ENCODE data around the gene CACTIN. TPM values are rescaled to one million over a fixed set of nuclear protein-coding genes. Genes with fewer than 3 reads are reported as not detected.
"Not testable (repeated sequence)": the region's sequence is repeated elsewhere in the genome, so short reads cannot be mapped to it uniquely, and the experiment has no call there.

Gene CACTIN
- total and polyA plus RNA-seq, 4 donors: 11.0 to 32.6 (median 27.9) TPM

DNA sequence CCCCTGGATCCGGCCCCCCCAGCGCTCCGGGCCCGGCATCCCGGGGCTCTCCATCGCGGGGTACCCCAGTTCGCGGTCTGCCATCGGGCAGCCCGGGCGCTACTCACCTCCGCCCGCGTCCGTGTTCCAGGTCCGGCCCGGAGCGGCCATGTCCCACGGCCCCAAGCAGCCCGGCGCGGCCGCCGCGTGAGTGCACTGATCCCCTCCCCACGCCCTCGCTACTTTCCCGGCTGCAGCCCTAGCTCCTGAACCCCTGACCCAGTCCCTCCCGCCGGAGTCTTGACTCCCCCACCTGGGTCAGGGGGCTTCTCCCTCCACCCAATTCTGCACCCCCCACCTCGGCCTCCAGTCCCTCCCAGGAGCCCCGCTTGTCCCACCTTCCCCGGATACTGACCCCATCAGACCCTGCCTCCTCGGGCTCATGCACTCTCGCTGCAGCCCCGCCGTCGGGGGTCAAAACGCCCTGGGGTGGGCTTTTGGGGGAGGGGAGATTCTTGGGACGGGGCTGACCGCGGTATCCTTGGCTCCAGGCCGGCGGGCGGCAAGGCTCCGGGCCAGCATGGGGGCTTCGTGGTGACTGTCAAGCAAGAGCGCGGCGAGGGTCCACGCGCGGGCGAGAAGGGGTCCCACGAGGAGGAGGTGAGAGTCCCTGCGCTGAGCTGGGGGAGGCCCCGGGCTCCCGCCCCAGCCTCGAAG, 53.3 kb downstream of the CACTIN start:
- no peak for DNase-seq (ENCODE audit: low read depth in 4 of 6, low spot score in 6 of 6)
- Histone ChIP-seq H3K4me3 (ENCODE audit: low read depth, low read length) (peak overlapping the region; percentile 78), H3K36me3 (ENCODE audit: control insufficient read depth, insufficient read depth, low read length) (peaks cover 29% of the 10 kb centered on the region), H3K4me1 (ENCODE audit: control insufficient read depth, insufficient read depth, low read length) (peaks cover 51% of the 10 kb centered on the region), H3K27ac (ENCODE audit: low read depth, low read length) (peak overlapping the region; percentile 64), H3K9me3 (ENCODE audit: control insufficient read depth, insufficient read depth, low read length) (no peaks in the 10 kb centered on the region), H3K27me3 (ENCODE audit: control insufficient read depth, insufficient read depth, low read length) (no peaks in the 10 kb centered on the region)
- under 1% methylated on average over 57 of the region's 60 CpGs for WGBS (ENCODE audit: insufficient coverage)

- Histone ChIP-seq H3K9me3 (ENCODE audit: control insufficient read depth, insufficient read depth, low read length) (no peaks in the 10 kb centered on the region), H3K4me1 (ENCODE audit: control insufficient read depth, insufficient read depth, low read length) (peaks cover 51% of the 10 kb centered on the region), H3K27ac (ENCODE audit: low read depth, low read length) (peak within 1 kb of the TSS; percentile 77), H3K4me3 (ENCODE audit: low read depth, low read length) (peak within 1 kb of the TSS; percentile 78), H3K27me3 (ENCODE audit: control insufficient read depth, insufficient read depth, low read length) (no peaks in the 10 kb centered on the region), H3K36me3 (ENCODE audit: control insufficient read depth, insufficient read depth, low read length) (peaks cover 24% of the 10 kb centered on the region)
- 0% methylated on average over 18 of the region's 30 CpGs for WGBS (ENCODE audit: insufficient coverage)
- DNase-seq (ENCODE audit: low read depth in 4 of 6, low spot score in 6 of 6): no peak
Measured at GRCh38 chr19:3572855-3573161, 53.8 kb downstream of the CACTIN start, which contains the start of gene HMG20B. Gene HMG20B (plus strand): TSS chr19:3572944. CDS start chr19:3573310, 366 bp downstream.

DNA sequence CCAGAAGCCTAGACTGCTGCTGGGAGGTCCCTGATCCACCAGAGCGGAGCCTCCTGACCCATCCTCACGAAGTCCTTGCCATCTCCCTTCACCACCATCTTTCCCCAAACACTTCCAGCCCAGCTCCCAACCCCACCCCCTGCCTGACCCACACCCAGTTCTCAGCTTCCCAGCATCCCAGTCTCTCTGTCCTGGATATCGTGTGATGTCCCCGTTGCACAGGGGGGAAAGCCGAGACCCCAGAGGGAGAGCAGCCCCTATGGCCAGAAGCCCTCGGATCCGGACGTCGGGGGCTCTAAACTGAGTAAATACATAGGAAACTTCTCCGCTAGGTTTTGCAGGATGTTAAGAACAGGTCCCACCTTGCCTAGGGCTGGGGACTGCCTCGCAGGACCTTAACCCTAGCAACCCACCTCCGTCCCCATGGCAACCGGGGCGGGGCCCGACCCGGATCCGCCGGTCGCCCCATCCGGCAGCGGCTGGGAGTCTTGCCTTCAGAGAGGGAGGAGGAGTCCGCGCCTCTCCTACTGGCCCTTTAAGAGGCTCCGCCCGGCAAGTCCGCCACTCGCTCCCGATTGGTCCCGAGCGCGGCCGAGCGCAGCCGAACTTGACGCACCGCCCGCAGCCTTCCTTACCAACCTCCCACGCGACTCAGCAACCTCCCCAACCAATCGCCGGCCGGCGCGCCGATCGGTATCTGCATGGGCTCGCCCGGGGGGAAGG, 54.3 kb downstream of the CACTIN start:
- peak overlapping the region; percentile 77 for H3K27ac ChIP-seq (ENCODE audit: low read depth, low read length)
- no peaks in the 10 kb centered on the region for H3K9me3 ChIP-seq (ENCODE audit: control insufficient read depth, insufficient read depth, low read length)
- H3K27me3 ChIP-seq (ENCODE audit: control insufficient read depth, insufficient read depth, low read length): no peaks in the 10 kb centered on the region
- H3K4me3 ChIP-seq (ENCODE audit: low read depth, low read length): peak overlapping the region; percentile 78
- peak; percentile 90 to 100 (median 96) for DNase-seq (ENCODE audit: low read depth in 4 of 6, low spot score in 6 of 6)
- peaks cover 51% of the 10 kb centered on the region for H3K4me1 ChIP-seq (ENCODE audit: control insufficient read depth, insufficient read depth, low read length)
- WGBS (ENCODE audit: insufficient coverage): 2% methylated on average over 46 of the region's 48 CpGs
- peaks cover 24% of the 10 kb centered on the region for H3K36me3 ChIP-seq (ENCODE audit: control insufficient read depth, insufficient read depth, low read length)

DNA sequence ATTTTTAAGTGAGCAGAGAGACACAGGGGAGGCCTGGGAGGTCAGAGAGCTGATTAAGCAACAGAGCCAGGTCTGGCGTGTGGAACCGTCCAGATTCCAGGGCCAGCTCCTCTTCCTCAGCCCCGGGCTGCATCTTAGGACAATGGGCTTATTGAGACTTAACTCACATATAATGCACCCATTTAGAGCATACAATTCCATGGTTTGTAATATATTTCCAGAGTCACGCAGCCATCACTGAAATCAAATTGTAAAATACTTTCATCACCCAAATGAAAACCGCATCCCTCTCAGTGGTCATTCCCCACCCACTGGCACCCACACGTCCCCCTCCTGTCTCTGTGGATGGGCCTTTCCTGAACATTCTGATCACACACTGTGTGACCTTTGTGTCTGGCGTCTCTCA, 56.0 kb downstream of the CACTIN start:
- H3K27me3 ChIP-seq (ENCODE audit: control insufficient read depth, insufficient read depth, low read length): no peaks in the 10 kb centered on the region
- WGBS (ENCODE audit: insufficient coverage): 58% methylated on average over 5 of the region's 7 CpGs
- no peak overlapping the region for H3K4me3 ChIP-seq (ENCODE audit: low read depth, low read length)
- DNase-seq (ENCODE audit: low read depth in 4 of 6, low spot score in 6 of 6): peak in 1 of 6 donors; percentile 38
- H3K4me1 ChIP-seq (ENCODE audit: control insufficient read depth, insufficient read depth, low read length): peaks cover 38% of the 10 kb centered on the region
- H3K9me3 ChIP-seq (ENCODE audit: control insufficient read depth, insufficient read depth, low read length): no peaks in the 10 kb centered on the region
- H3K36me3 ChIP-seq (ENCODE audit: control insufficient read depth, insufficient read depth, low read length): peaks cover 14% of the 10 kb centered on the region
- peak overlapping the region; percentile 91 for H3K27ac ChIP-seq (ENCODE audit: low read depth, low read length)

GRCh38 chr19:3570042-3570441, 56.5 kb downstream of the CACTIN start:
- DNase-seq (ENCODE audit: low read depth in 4 of 6, low spot score in 6 of 6): not testable (repeated sequence)
- no CpG with 5 or more reads among the region's 11 CpGs for WGBS (ENCODE audit: insufficient coverage)

GRCh38 chr19:3565139-3565538, 61.5 kb downstream of the CACTIN start:
- no peak overlapping the region for H3K27ac ChIP-seq (ENCODE audit: low read depth, low read length)
- H3K4me1 ChIP-seq (ENCODE audit: control insufficient read depth, insufficient read depth, low read length): peaks cover 2% of the 10 kb centered on the region
- H3K36me3 ChIP-seq (ENCODE audit: control insufficient read depth, insufficient read depth, low read length): no peaks in the 10 kb centered on the region
- no peaks in the 10 kb centered on the region for H3K9me3 ChIP-seq (ENCODE audit: control insufficient read depth, insufficient read depth, low read length)
- no peak overlapping the region for H3K4me3 ChIP-seq (ENCODE audit: low read depth, low read length)
- 72% methylated on average over 18 of the region's 19 CpGs for WGBS (ENCODE audit: insufficient coverage)
- no peaks in the 10 kb centered on the region for H3K27me3 ChIP-seq (ENCODE audit: control insufficient read depth, insufficient read depth, low read length)
- DNase-seq (ENCODE audit: low read depth in 4 of 6, low spot score in 6 of 6): no peak

More at GRCh38 chr19:3570042-3570441, 56.5 kb downstream of the CACTIN start:
- Histone ChIP-seq H3K27ac (ENCODE audit: low read depth, low read length) (peak overlapping the region; percentile 91), H3K4me1 (ENCODE audit: control insufficient read depth, insufficient read depth, low read length) (peaks cover 34% of the 10 kb centered on the region)
- H3K9me3 ChIP-seq (ENCODE audit: control insufficient read depth, insufficient read depth, low read length); H3K36me3 ChIP-seq (ENCODE audit: control insufficient read depth, insufficient read depth, low read length); H3K4me3 ChIP-seq (ENCODE audit: low read depth, low read length); H3K27me3 ChIP-seq (ENCODE audit: control insufficient read depth, insufficient read depth, low read length): not testable (repeated sequence)

GRCh38 chr19:3563709-3564524, 62.7 kb downstream of the CACTIN start:
- Histone ChIP-seq H3K27me3 (ENCODE audit: control insufficient read depth, insufficient read depth, low read length) (no peaks in the 10 kb centered on the region), H3K4me1 (ENCODE audit: control insufficient read depth, insufficient read depth, low read length) (no peaks in the 10 kb centered on the region), H3K4me3 (ENCODE audit: low read depth, low read length) (no peak overlapping the region), H3K27ac (ENCODE audit: low read depth, low read length) (no peak overlapping the region), H3K36me3 (ENCODE audit: control insufficient read depth, insufficient read depth, low read length) (no peaks in the 10 kb centered on the region), H3K9me3 (ENCODE audit: control insufficient read depth, insufficient read depth, low read length) (no peaks in the 10 kb centered on the region)
- no peak for DNase-seq (ENCODE audit: low read depth in 4 of 6, low spot score in 6 of 6)
- 91% methylated on average over 8 of the region's 17 CpGs for WGBS (ENCODE audit: insufficient coverage)

Small RNAs within 50 kb of the gene (small RNA-seq; reads per million reads assigned to genes)
- gene AC005786.1 (ENCODE audit: low replicate concordance): not detected

Other genes starting within 250 kb of the CACTIN start
- gene SMIM24, start 146.3 kb downstream of the CACTIN start, total RNA-seq: under 1 TPM in 1 of 2 donors, not detected in 1; 0.94 TPM
- gene SMIM24, start 146.3 kb downstream of the CACTIN start, polyA plus RNA-seq (ENCODE audit: insufficient read length in 2 of 2): 1 to 10 TPM; 2.8 to 3.6 TPM
- not detected for gene SMIM44, start 143.3 kb downstream of the CACTIN start, total RNA-seq
- gene SMIM44, start 143.3 kb downstream of the CACTIN start, polyA plus RNA-seq (ENCODE audit: insufficient read length in 2 of 2): not detected
- gene DOHH, start 126.1 kb downstream of the CACTIN start, total RNA-seq: 1 to 10 TPM; 7.1 to 9.0 TPM
- 10 to 100 TPM; 20.3 to 23.0 TPM for gene DOHH, start 126.1 kb downstream of the CACTIN start, polyA plus RNA-seq (ENCODE audit: insufficient read length in 2 of 2)
- 10 to 100 TPM; 35.4 to 38.9 TPM for gene FZR1, start 120.5 kb downstream of the CACTIN start, total RNA-seq
- gene FZR1, start 120.5 kb downstream of the CACTIN start, polyA plus RNA-seq (ENCODE audit: insufficient read length in 2 of 2): 100 to 1,000 TPM in 1 of 2 donors, 10 to 100 TPM in 1; 89.4 to 111 TPM
- gene TEKTIP1, start 87.6 kb downstream of the CACTIN start, total RNA-seq: 1 to 10 TPM in 1 of 2 donors, not detected in 1; 2.1 TPM
- gene TEKTIP1, start 87.6 kb downstream of the CACTIN start, polyA plus RNA-seq (ENCODE audit: insufficient read length in 2 of 2): 10 to 100 TPM in 1 of 2 donors, 1 to 10 TPM in 1; 9.6 to 13.0 TPM
- 10 to 100 TPM; 42.5 to 44.6 TPM for gene MFSD12, start 69.2 kb downstream of the CACTIN start, total RNA-seq
- 100 to 1,000 TPM in 1 of 2 donors, 10 to 100 TPM in 1; 86.5 to 107 TPM for gene MFSD12, start 69.2 kb downstream of the CACTIN start, polyA plus RNA-seq (ENCODE audit: insufficient read length in 2 of 2)
- 10 to 100 TPM; 25.7 to 87.6 TPM for gene HMG20B, start 53.8 kb downstream of the CACTIN start, total RNA-seq
- 10 to 100 TPM; 63.7 to 72.5 TPM for gene HMG20B, start 53.8 kb downstream of the CACTIN start, polyA plus RNA-seq (ENCODE audit: insufficient read length in 2 of 2)
- gene GIPC3, start 41.3 kb downstream of the CACTIN start, total RNA-seq: under 1 TPM; 0.20 to 0.55 TPM
- 1 to 10 TPM; 1.5 to 1.9 TPM for gene GIPC3, start 41.3 kb downstream of the CACTIN start, polyA plus RNA-seq (ENCODE audit: insufficient read length in 2 of 2)
- gene TBXA2R, start 19.9 kb downstream of the CACTIN start, total RNA-seq: under 1 TPM; 0.79 to 0.94 TPM
- 1 to 10 TPM; 3.5 to 3.9 TPM for gene TBXA2R, start 19.9 kb downstream of the CACTIN start, polyA plus RNA-seq (ENCODE audit: insufficient read length in 2 of 2)
- gene PIP5K1C, start 73.7 kb upstream of the CACTIN start, total RNA-seq: 10 to 100 TPM; 25.4 to 34.5 TPM
- gene PIP5K1C, start 73.7 kb upstream of the CACTIN start, polyA plus RNA-seq (ENCODE audit: insufficient read length in 2 of 2): 10 to 100 TPM; 77.5 to 91.1 TPM
- gene TJP3, start 81.6 kb upstream of the CACTIN start, total RNA-seq: 1 to 10 TPM in 1 of 2 donors, under 1 TPM in 1; 0.30 to 5.0 TPM
- 1 to 10 TPM in 1 of 2 donors, under 1 TPM in 1; 1.00 to 2.5 TPM for gene TJP3, start 81.6 kb upstream of the CACTIN start, polyA plus RNA-seq (ENCODE audit: insufficient read length in 2 of 2)
- 10 to 100 TPM; 16.6 to 19.9 TPM for gene APBA3, start 134.9 kb upstream of the CACTIN start, total RNA-seq
- 10 to 100 TPM; 20.4 to 27.3 TPM for gene APBA3, start 134.9 kb upstream of the CACTIN start, polyA plus RNA-seq (ENCODE audit: insufficient read length in 2 of 2)
- 10 to 100 TPM; 33.2 to 77.8 TPM for gene MRPL54, start 135.9 kb upstream of the CACTIN start, total RNA-seq
- 10 to 100 TPM; 43.1 TPM for gene MRPL54, start 135.9 kb upstream of the CACTIN start, polyA plus RNA-seq (ENCODE audit: insufficient read length in 2 of 2)
- gene RAX2, start 145.4 kb upstream of the CACTIN start, total RNA-seq: not detected
- gene RAX2, start 145.4 kb upstream of the CACTIN start, polyA plus RNA-seq (ENCODE audit: insufficient read length in 2 of 2): under 1 TPM in 1 of 2 donors, not detected in 1; 0.09 TPM
- gene MATK, start 159.6 kb upstream of the CACTIN start, total RNA-seq: 10 to 100 TPM; 11.5 to 22.8 TPM
- gene MATK, start 159.6 kb upstream of the CACTIN start, polyA plus RNA-seq (ENCODE audit: insufficient read length in 2 of 2): 10 to 100 TPM; 61.0 to 62.5 TPM
- 1 to 10 TPM; 7.7 to 9.0 TPM for gene ZFR2, start 242.2 kb upstream of the CACTIN start, total RNA-seq
- gene ZFR2, start 242.2 kb upstream of the CACTIN start, polyA plus RNA-seq (ENCODE audit: insufficient read length in 2 of 2): 10 to 100 TPM; 27.9 to 37.6 TPM